ENCODE data around the gene ATP2B2.

ATP2B2 gene

GRCh38 chr3:10447527-10448260 is 57.7 kb downstream of the ATP2B2 start:
- no peak for DNase-seq (ENCODE audit: low read depth)

GRCh38 chr3:10447110-10447509 is 58.3 kb downstream of the ATP2B2 start:
- DNase-seq (ENCODE audit: low read depth): no peak

DNA sequence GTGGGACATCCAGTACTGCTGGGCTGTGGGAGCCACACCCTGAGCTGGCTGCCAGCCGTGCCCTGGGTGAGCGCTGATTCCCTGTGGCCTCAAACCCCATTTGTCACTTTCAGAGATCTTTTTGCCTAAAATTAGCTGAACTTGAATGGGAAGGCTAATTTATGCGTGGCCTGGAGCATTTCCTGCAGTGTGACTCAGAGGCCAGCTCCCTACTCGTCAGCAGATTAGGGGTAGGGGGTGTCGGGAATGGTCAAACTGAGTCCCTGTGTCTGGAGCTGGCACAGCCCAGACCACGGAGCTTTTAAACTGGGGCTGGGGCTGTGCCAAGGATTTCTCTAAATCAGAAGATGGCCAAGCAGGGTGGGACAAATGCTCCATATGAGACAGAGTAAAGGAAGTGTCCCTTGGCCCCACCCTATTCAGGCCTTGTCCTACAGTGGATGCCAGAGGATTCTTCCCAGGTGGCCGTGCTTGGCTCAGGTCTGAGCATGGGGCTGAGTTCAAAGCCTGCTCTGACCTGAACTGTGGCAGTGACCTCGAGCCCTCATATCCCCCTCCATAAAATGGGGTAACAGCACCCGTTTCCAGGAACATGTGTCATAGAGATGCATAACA is 59.7 kb downstream of the ATP2B2 start:
- DNase-seq (ENCODE audit: low read depth): no peak

GRCh38 chr3:10444511-10444910 is 60.9 kb downstream of the ATP2B2 start:
- DNase-seq (ENCODE audit: low read depth): no peak

- no peak for DNase-seq (ENCODE audit: low read depth)
These were observed 61.3 kb downstream of the ATP2B2 start for GRCh38 chr3:10444110-10444429.

DNA sequence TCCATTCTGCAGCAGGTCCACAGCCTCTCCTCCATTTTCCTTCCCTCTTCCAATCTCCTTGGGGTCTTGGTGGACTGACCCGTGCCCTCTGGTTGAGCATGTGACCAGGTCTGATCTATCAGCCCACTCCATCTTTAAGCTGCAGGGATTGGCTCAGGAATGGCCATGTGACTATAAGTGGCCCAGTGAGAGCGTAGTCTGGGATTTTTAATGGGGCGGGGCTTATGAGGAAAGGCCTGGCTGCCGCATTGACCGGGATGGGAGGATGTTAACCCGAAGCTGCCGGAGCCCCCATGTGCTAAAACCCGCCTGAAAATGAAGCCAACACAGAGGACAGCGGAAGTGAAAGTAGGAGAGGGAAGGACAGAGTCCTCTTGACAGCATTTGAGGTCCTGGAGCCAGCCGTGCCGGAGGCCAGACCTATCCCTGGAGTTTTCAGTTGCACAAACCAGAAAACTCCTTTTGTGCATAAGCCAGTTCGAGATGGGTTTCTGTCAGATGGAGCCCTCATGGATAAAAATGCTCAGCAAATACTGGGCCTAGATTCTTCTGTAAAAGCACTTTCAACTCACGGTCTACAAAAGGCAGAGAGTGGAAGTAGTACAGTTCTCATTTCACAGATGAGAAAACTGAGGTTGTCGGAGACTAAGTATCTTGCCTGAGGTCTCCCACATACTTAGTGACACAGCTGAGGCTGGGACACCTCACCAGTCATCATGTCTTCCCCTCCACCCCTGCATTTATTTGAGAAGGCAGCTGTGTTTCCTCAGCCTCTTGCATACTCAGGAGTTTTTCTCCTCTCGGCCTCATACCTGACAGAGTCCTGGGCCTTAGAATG is 61.9 kb downstream of the ATP2B2 start:
- no peak for DNase-seq (ENCODE audit: low read depth)

DNA sequence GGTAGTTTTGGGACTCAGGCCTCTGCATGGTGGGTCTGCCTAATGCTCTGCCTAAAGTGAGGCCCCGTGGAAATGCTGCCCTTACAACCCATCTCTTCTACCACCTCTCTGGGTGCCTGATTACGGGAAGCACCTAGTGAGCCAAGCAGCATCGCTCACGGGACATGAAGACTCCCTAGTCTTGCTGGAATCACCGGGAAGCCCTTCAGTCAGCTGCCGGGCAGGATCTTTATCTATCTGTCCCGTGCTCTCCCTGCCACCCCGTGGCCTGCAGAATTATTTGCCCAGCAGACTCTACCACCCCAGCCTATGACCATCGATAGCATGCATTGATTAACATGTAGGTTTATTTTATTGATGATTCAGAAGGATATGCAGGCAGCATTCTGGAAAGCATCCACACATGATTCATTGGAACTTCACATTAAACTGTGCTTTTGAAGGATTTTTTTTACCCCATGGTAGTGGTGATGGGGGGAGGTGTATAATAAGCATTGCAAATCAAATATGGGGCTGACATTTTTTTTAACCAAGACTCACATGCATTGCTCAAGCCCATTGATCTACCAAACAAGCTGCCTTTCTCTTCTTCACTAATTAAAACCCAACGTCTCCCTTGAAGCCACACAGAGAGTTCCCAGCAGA is 63.1 kb downstream of the ATP2B2 start:
- DNase-seq (ENCODE audit: low read depth): no peak

DNA sequence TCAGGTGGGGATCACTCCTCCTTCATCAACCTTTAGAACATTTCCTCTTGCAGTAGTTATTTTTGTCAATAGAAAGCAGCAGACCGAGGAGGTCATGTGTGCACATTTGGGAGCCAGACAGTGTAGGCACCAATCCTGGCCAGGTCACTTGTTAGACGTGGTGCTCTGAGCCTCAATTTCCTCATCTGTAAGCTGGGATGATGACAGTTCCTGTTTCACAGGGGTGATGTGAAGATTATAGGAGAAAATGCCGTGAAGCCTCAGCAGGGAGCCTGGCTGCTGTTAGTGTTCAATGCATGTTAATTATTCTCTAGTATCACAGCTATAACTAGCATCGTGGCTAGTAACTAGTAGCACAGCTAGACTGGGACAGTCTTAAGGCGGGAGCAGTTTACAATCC is 64.7 kb downstream of the ATP2B2 start:
- no peak for DNase-seq (ENCODE audit: low read depth)

- no peak for DNase-seq (ENCODE audit: low read depth)
These were observed 66.3 kb downstream of the ATP2B2 start for GRCh38 chr3:10438902-10439610.

GRCh38 chr3:10437995-10438901 is 67.1 kb downstream of the ATP2B2 start:
- DNase-seq (ENCODE audit: low read depth): no peak

DNA sequence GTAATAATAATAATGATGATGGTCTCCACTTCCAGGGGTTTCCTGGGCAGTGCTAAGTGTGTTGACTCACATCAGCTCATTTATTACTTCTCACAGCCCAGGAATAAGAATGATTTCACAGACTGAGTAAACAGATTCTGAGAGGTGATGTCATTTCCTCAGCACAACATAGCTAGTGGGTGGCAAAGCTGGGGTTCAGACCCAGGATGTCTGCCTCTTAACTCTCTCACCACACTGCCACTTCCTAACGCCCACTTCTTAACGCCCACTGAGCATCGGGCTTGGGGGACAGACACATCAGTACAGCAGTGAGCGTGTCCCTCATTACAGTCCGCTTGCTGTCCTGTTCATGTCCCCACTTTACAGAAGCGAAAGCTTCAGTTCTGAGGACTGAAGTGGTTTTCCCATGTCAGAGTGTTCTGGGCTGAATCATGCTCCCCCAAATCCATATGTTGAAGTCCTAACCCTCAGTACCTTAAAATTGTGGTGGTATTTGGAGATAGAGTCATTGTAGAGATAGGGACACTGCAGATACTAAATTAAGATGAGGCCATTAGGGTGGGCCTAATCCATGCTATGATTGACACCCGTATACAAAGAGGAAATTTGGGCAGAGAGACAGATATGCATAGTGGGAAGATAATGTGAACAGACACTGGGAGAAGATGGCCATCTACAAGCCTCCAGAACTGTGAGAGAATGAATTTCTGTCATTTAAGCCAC is 68.0 kb downstream of the ATP2B2 start:
- DNase-seq (ENCODE audit: low read depth): no peak

GRCh38 chr3:10435850-10436249 is 69.5 kb downstream of the ATP2B2 start:
- DNase-seq (ENCODE audit: low read depth): no peak

DNA sequence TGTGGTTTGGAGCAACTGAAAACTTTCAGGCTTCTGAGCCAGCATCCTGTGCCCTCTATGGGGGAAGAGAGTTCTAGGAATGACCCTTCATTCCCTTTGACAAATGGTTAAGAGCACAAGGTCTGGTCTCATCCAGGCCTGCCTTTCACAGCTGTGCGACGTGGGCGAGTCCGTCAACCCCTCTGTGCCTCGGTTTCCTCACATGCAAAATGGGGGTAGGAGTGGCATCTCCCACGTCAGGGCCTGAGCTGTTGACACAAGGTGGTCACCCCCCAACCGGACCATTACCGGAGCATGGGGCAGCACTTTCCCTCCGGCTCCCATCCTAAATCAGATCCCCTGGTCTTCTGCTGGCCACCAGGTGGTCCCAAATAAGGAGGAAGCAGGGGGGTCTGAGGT is 70.4 kb downstream of the ATP2B2 start:
- DNase-seq (ENCODE audit: low read depth): no peak

GRCh38 chr3:10434144-10434937 is 71.0 kb downstream of the ATP2B2 start:
- DNase-seq (ENCODE audit: low read depth): no peak

DNA sequence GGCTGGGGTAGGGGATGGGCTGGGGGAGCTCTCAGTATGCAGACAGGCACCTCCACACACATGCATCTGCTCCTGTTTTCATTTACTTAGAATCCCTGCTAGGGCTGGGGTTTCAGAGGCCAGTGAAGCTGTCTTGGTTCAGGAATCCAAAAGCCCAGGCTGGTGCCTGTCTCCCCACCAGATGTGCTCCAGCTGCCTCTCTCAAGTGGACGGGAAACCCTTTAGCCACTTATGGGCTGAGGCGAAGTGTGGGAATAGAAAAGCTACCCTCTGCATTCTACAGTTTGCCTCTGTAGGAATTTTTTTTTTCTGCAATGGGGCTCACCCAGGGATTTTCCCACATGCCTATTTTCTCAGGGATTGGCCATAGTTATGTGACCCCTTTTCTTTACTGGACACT is 72.5 kb downstream of the ATP2B2 start:
- no peak for DNase-seq (ENCODE audit: low read depth)

DNA sequence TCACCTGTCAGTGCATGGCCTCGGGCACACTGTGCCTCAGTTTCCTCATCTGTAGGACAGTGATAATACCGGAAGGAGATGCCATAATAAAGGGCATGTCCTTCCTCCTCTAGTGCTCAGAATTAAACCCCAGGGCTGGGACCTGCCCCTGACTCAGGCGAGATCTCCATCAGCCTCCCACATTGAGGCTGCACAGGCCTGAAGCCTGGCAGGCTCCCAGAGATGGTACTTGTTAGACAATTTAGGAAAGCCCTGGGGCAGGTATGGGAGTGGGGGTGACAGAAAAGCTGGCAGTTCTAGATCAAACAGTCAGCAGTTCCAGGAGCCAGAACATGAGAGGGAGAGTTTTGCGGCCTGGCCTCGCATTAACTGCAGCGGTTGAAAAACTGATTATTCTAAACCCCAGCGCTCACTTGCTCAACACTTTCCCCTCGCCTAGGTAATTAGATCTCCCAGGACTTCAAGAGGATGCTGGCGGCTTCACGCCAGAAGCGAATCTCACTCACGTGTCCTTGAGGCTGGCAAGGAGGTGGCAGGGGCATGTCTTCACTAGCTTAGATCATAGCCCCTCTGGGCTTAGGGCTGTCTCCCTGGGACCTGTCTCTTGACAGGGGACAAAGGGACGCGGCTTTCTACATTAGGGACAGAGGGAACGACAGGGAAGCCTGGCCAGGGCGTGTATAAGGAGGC is 73.1 kb downstream of the ATP2B2 start:
- DNase-seq (ENCODE audit: low read depth): no peak

GRCh38 chr3:10430805-10431204 is 74.6 kb downstream of the ATP2B2 start:
- DNase-seq (ENCODE audit: low read depth): no peak

GRCh38 chr3:10428406-10429091 is 76.8 kb downstream of the ATP2B2 start:
- no peak for DNase-seq (ENCODE audit: low read depth)
